ENCODE results near the gene PRODH2.
A peak's percentile ranks its signal among the peaks of the same experiment; 100 is the strongest.
"Not testable (repeated sequence)": the region's sequence is repeated elsewhere in the genome, so short reads cannot be mapped to it uniquely, and the experiment has no call there.

Gene PRODH2

GRCh38 chr19:35777961-35778360 is 34.7 kb downstream of the PRODH2 start:
- DNase-seq = no peak

GRCh38 chr19:35777086-35777841 is 35.4 kb downstream of the PRODH2 start:
- no peak for DNase-seq

- DNase-seq = no peak
Measured at GRCh38 chr19:35776102-35776788, 36.4 kb downstream of the PRODH2 start.

- DNase-seq = peak; percentile 99
Measured at GRCh38 chr19:35775298-35776101, 37.1 kb downstream of the PRODH2 start, which contains the start of gene ARHGAP33. ARHGAP33 (plus strand) TSS chr19:35775564; CDS start chr19:35775659, 95 bp downstream.

GRCh38 chr19:35775046-35775297 is 37.7 kb downstream of the PRODH2 start:
- no peak for DNase-seq

- DNase-seq = no peak
Measured at GRCh38 chr19:35774274-35775045, 38.2 kb downstream of the PRODH2 start.

GRCh38 chr19:35773020-35773806 is 39.4 kb downstream of the PRODH2 start:
- peak; percentile 42 for DNase-seq

GRCh38 chr19:35772362-35772761 is 40.3 kb downstream of the PRODH2 start:
- not testable (repeated sequence) for DNase-seq

- no peak for DNase-seq
Measured at GRCh38 chr19:35768082-35768421, 44.6 kb downstream of the PRODH2 start.

GRCh38 chr19:35767288-35768081 is 45.2 kb downstream of the PRODH2 start:
- no peak for DNase-seq

GRCh38 chr19:35766571-35767104 is 46.0 kb downstream of the PRODH2 start:
- no peak for DNase-seq

GRCh38 chr19:35764432-35765315 is 48.0 kb downstream of the PRODH2 start:
- DNase-seq = no peak

- no peak for DNase-seq
Measured at GRCh38 chr19:35760711-35761349, 51.8 kb downstream of the PRODH2 start.

GRCh38 chr19:35759697-35760096 is 52.9 kb downstream of the PRODH2 start:
- no peak for DNase-seq

GRCh38 chr19:35757749-35758608 is 54.7 kb downstream of the PRODH2 start, which contains the start of gene PROSER3:
PROSER3 (plus strand) TSS chr19:35758176; CDS start chr19:35758216, 40 bp downstream.
- DNase-seq = peak; percentile 99

- no peak for DNase-seq
Measured at GRCh38 chr19:35757231-35757748, 55.4 kb downstream of the PRODH2 start.

GRCh38 chr19:35756377-35757230 is 56.0 kb downstream of the PRODH2 start, which contains the start of gene HSPB6:
HSPB6 (minus strand) TSS chr19:35757029; CDS start chr19:35757008, 21 bp downstream.
- no peak for DNase-seq

Data from inflammatory macrophage treated with lipopolysaccharide for 4 hours (primary cell).